ENCODE results near the gene CRIP1.
A peak's percentile ranks its signal among the peaks of the same experiment; 100 is the strongest.

CRIP1 gene

GRCh38 chr14:105478398-105479251, 8.1 kb upstream of the CRIP1 start:
- no peak for TF ChIP-seq EP300 (IDR thresholded peaks at IDR 0.05; ENCODE audit: borderline replicate concordance)
- peak; percentile 38; the same call in 1 of the 2 replicates for TF ChIP-seq ZBTB7A (IDR thresholded peaks at IDR 0.05; ENCODE audit: low read depth)

GRCh38 chr14:105479431-105480158, 7.1 kb upstream of the CRIP1 start:
- peak; percentile 71 for TF ChIP-seq MAX (IDR thresholded peaks at IDR 0.05)
- no peak for TF ChIP-seq TEAD4 (IDR thresholded peaks at IDR 0.05)
- no peak for TF ChIP-seq CREB1 (IDR thresholded peaks at IDR 0.05; ENCODE audit: low read depth)
- TF ChIP-seq ZBTB7A (IDR thresholded peaks at IDR 0.05; ENCODE audit: low read depth) = peak; percentile 35
- TF ChIP-seq RAD21 (IDR thresholded peaks at IDR 0.05; ENCODE audit: low read depth) = no peak
- no peak for TF ChIP-seq EP300 (IDR thresholded peaks at IDR 0.05; ENCODE audit: borderline replicate concordance)
- TF ChIP-seq YY1 (IDR thresholded peaks at IDR 0.05; ENCODE audit: low read depth) = no peak
- TF ChIP-seq EGR1 (IDR thresholded peaks at IDR 0.05) = no peak
- no peak for TF ChIP-seq FOXM1 (IDR thresholded peaks at IDR 0.05; ENCODE audit: borderline replicate concordance, low read depth)
- TF ChIP-seq CEBPB (IDR thresholded peaks at IDR 0.05) = no peak
- no peak for TF ChIP-seq TAF1 (IDR thresholded peaks at IDR 0.05; ENCODE audit: low read depth)
- TF ChIP-seq NFIC (IDR thresholded peaks at IDR 0.05) = 0 out of 2 replicates have a peak, but pooled peaks have one; percentile 19
- peak; percentile 19; the same call in 1 of the 2 replicates for TF ChIP-seq REST (IDR thresholded peaks at IDR 0.05; ENCODE audit: low read depth)
- peak; percentile 55; the same call in 1 of the 2 replicates for TF ChIP-seq USF1 (IDR thresholded peaks at IDR 0.05)
- no peak; the same call in 1 of the 2 replicates for TF ChIP-seq TCF12 (IDR thresholded peaks at IDR 0.05; ENCODE audit: low read depth)

GRCh38 chr14:105480199-105480746, 6.4 kb upstream of the CRIP1 start:
- TF ChIP-seq USF1 (IDR thresholded peaks at IDR 0.05) = no peak
- TF ChIP-seq CEBPB (IDR thresholded peaks at IDR 0.05) = no peak
- no peak; the same call in 1 of the 2 replicates for TF ChIP-seq MAX (IDR thresholded peaks at IDR 0.05)
- no peak for TF ChIP-seq CREB1 (IDR thresholded peaks at IDR 0.05; ENCODE audit: low read depth)
- TF ChIP-seq TCF12 (IDR thresholded peaks at IDR 0.05; ENCODE audit: low read depth) = no peak
- no peak for TF ChIP-seq YY1 (IDR thresholded peaks at IDR 0.05; ENCODE audit: low read depth)
- TF ChIP-seq NFIC (IDR thresholded peaks at IDR 0.05) = no peak
- no peak for TF ChIP-seq FOXM1 (IDR thresholded peaks at IDR 0.05; ENCODE audit: borderline replicate concordance, low read depth)
- TF ChIP-seq RAD21 (IDR thresholded peaks at IDR 0.05; ENCODE audit: low read depth) = no peak
- no peak; the same call in 1 of the 2 replicates for TF ChIP-seq ZBTB7A (IDR thresholded peaks at IDR 0.05; ENCODE audit: low read depth)
- TF ChIP-seq TAF1 (IDR thresholded peaks at IDR 0.05; ENCODE audit: low read depth) = no peak

- TF ChIP-seq REST (IDR thresholded peaks at IDR 0.05; ENCODE audit: low read depth) (no peak), TAF1 (IDR thresholded peaks at IDR 0.05; ENCODE audit: low read depth) (peak; percentile 39; the same call in 1 of the 2 replicates), EGR1 (IDR thresholded peaks at IDR 0.05) (peak; percentile 19; the same call in 1 of the 2 replicates), NFIC (IDR thresholded peaks at IDR 0.05) (peak; percentile 100), TCF12 (IDR thresholded peaks at IDR 0.05; ENCODE audit: low read depth) (peak; percentile 98), YY1 (IDR thresholded peaks at IDR 0.05; ENCODE audit: low read depth) (0 out of 2 replicates have a peak, but pooled peaks have one; percentile 49), FOXM1 (IDR thresholded peaks at IDR 0.05; ENCODE audit: borderline replicate concordance, low read depth) (peak; percentile 91), USF1 (IDR thresholded peaks at IDR 0.05) (0 out of 2 replicates have a peak, but pooled peaks have one; percentile 7), EP300 (IDR thresholded peaks at IDR 0.05; ENCODE audit: borderline replicate concordance) (peak; percentile 96), CREB1 (IDR thresholded peaks at IDR 0.05; ENCODE audit: low read depth) (0 out of 2 replicates have a peak, but pooled peaks have one; percentile 35), ZBTB7A (IDR thresholded peaks at IDR 0.05; ENCODE audit: low read depth) (0 out of 2 replicates have a peak, but pooled peaks have one; percentile 78), MAX (IDR thresholded peaks at IDR 0.05) (peak; percentile 73), RAD21 (IDR thresholded peaks at IDR 0.05; ENCODE audit: low read depth) (peak; percentile 72), TEAD4 (IDR thresholded peaks at IDR 0.05) (peak; percentile 75), CEBPB (IDR thresholded peaks at IDR 0.05) (no peak)
These were observed 5.6 kb upstream of the CRIP1 start for GRCh38 chr14:105480807-105481801.

All from Ishikawa (cell line).